NT2/D1 (cell line): ENCODE results near the gene LARP4B.

ENCODE experiments used
- YY1 ChIP-seq: IDR thresholded peaks from 2 replicates; pipeline ENCODE4 v1.6.1; 2011; ENCODE audit not compliant: insufficient read length, insufficient read depth
- ZNF274 ChIP-seq: IDR thresholded peaks from 2 replicates; pipeline ENCODE4 v1.6.1; 2011; ENCODE audit warnings: mild to moderate bottlenecking, low read depth, low read length

- TF ChIP-seq YY1 (no peak), ZNF274 (no peak)
Measured at GRCh38 chr10:797179-797578, 134.3 kb downstream of the LARP4B start.
